Activated CD4-positive, alpha-beta T cell treated with anti-CD3 and anti-CD28 coated beads for 36 hours (primary cell): ENCODE data around the gene SH3BGRL2. TPM values are rescaled to one million over a fixed set of nuclear protein-coding genes. Genes with fewer than 3 reads are reported as not detected.
A peak's percentile ranks its signal among the peaks of the same experiment; 100 is the strongest.
"Not testable (repeated sequence)": the region's sequence is repeated elsewhere in the genome, so short reads cannot be mapped to it uniquely, and the experiment has no call there.

ENCODE experiments used
- ATAC-seq: fragments of 200-7000 bp; cut with Tn5 transposase; one replicate; pipeline ENCODE4 v1.10.0; 2021; ENCODE audit warnings: mild to moderate bottlenecking, moderate library complexity
- CTCF ChIA-PET: fragments of 350-600 bp; sonication (Branson Sonifier 250); formaldehyde crosslinking; loops from one replicate; lab custom pipeline; 2021; ENCODE audit warnings: antibody characterized with exemption; lab: Charles Lee
- POLR2A ChIA-PET: fragments of 350-600 bp; sonication (Branson Sonifier 250); formaldehyde crosslinking; loops from one replicate; lab custom pipeline; 2021; ENCODE audit warnings: antibody characterized with exemption, inconsistent platforms; lab: Charles Lee
- DNase-seq: peaks from one replicate; pipeline ENCODE4 v3.0.0-alpha.2; 2020
- H3K27ac Mint-ChIP-seq: one replicate; pipeline ENCODE4 v1.8.0; 2021; ENCODE audit warnings: mixed read lengths
- H3K27me3 Mint-ChIP-seq: one replicate; pipeline ENCODE4 v1.8.0; 2021; ENCODE audit warnings: mixed read lengths
- H3K36me3 Mint-ChIP-seq: one replicate; pipeline ENCODE4 v1.8.0; 2021; ENCODE audit warnings: low read depth, mixed read lengths
- H3K4me1 Mint-ChIP-seq: one replicate; pipeline ENCODE4 v1.8.0; 2021; ENCODE audit warnings: mixed read lengths
- H3K4me3 Mint-ChIP-seq: one replicate; pipeline ENCODE4 v1.8.0; 2021; ENCODE audit warnings: mild to moderate bottlenecking, moderate library complexity, mixed read lengths
- H3K9me3 Mint-ChIP-seq: one replicate; pipeline ENCODE4 v1.8.0; 2021; ENCODE audit warnings: low read depth, mixed read lengths
- intact Hi-C, 2 experiments: fragments of 100-400 bp; cut with DNase I in 1 of 2; cut with micrococcal nuclease in 1 of 2; formaldehyde crosslinking; loops; one replicate each; pipeline versions ENCODE4 v1.14.2 to v1.15.1; 2022 to 2024; cut with DNase I, micrococcal nuclease
- total RNA-seq, 2 experiments: library from RNA; stranded (reverse); gene quantifications; one replicate each; pipeline ENCODE4 v1.2.3, GENCODE V29; 2021

SH3BGRL2 gene
- total RNA-seq, 2 experiments from 2014 or later, result 0.40 to 0.43 TPM

GRCh38 chr6:79673947-79674346, 42.8 kb downstream of the SH3BGRL2 start:
- no peaks in the 10 kb centered on the region for H3K36me3 Mint-ChIP-seq
- intact Hi-C loops, result loop anchor here (2.0 to 5.0 kb wide), 3 partner anchors 195 to 597 kb away; partner anchors contain the start of genes HMGN3 (in 1 of the 2) and PHIP (in 1 of the 2)
- no peaks in the 10 kb centered on the region for H3K27me3 Mint-ChIP-seq
- H3K4me1 Mint-ChIP-seq, result peaks cover 23% of the 10 kb centered on the region
- no peak overlapping the region for H3K27ac Mint-ChIP-seq
- H3K9me3 Mint-ChIP-seq, result peaks cover 5% of the 10 kb centered on the region
- CTCF ChIA-PET, result no interaction called here
- POLR2A ChIA-PET, result no interaction called here
- no peak for DNase-seq
- no peak for ATAC-seq
- H3K4me3 Mint-ChIP-seq, result no peak overlapping the region

- no peak overlapping the region for H3K4me3 Mint-ChIP-seq
- H3K9me3 Mint-ChIP-seq, result peaks cover 5% of the 10 kb centered on the region
- peaks cover 9% of the 10 kb centered on the region for H3K4me1 Mint-ChIP-seq
- H3K27ac Mint-ChIP-seq, result no peak overlapping the region
- no peaks in the 10 kb centered on the region for H3K27me3 Mint-ChIP-seq
- ATAC-seq (no peak), DNase-seq (no peak)
- intact Hi-C loops, result no loop called here
- ChIA-PET POLR2A (no interaction called here), CTCF (no interaction called here)
- H3K36me3 Mint-ChIP-seq, result no peaks in the 10 kb centered on the region
Observed at GRCh38 chr6:79676785-79677736, 45.9 kb downstream of the SH3BGRL2 start.

GRCh38 chr6:79682682-79683081, 51.6 kb downstream of the SH3BGRL2 start:
- H3K27me3 Mint-ChIP-seq, H3K4me3 Mint-ChIP-seq, intact Hi-C loops, H3K4me1 Mint-ChIP-seq, DNase-seq, CTCF ChIA-PET, H3K27ac Mint-ChIP-seq, ATAC-seq, POLR2A ChIA-PET, H3K36me3 Mint-ChIP-seq, H3K9me3 Mint-ChIP-seq: not testable (repeated sequence)

- Mint-ChIP-seq H3K36me3 (no peaks in the 10 kb centered on the region), H3K9me3 (no peaks in the 10 kb centered on the region), H3K4me1 (peaks cover 3% of the 10 kb centered on the region), H3K27me3 (no peaks in the 10 kb centered on the region), H3K4me3 (no peak overlapping the region), H3K27ac (no peak overlapping the region)
- CTCF ChIA-PET, result interaction anchor here (1.0 kb wide), 1 partner anchor 9 kb away, joined by 3 read pairs; no protein-coding TSS in a partner anchor
- DNase-seq (no peak), ATAC-seq (no peak)
- POLR2A ChIA-PET, result no interaction called here
- intact Hi-C loops, result no loop called here
Observed at GRCh38 chr6:79684876-79685275, 53.7 kb downstream of the SH3BGRL2 start.

- Mint-ChIP-seq H3K4me1 (peaks cover 3% of the 10 kb centered on the region), H3K9me3 (no peaks in the 10 kb centered on the region), H3K4me3 (no peak overlapping the region), H3K27me3 (peaks cover under 1% of the 10 kb centered on the region), H3K27ac (no peak overlapping the region), H3K36me3 (no peaks in the 10 kb centered on the region)
- ATAC-seq (no peak), DNase-seq (no peak)
- intact Hi-C loops, result no loop called here
- CTCF ChIA-PET, result interaction anchor here (0.6 to 1.2 kb wide), 4 partner anchors 8 to 191 kb away, joined by 3 to 6 read pairs (median 3); no protein-coding TSS in a partner anchor
- POLR2A ChIA-PET, result no interaction called here
Observed at GRCh38 chr6:79686707-79687309, 55.7 kb downstream of the SH3BGRL2 start.

GRCh38 chr6:79687759-79688158, 56.6 kb downstream of the SH3BGRL2 start:
- H3K4me1 Mint-ChIP-seq, result peaks cover 3% of the 10 kb centered on the region
- DNase-seq (no peak), ATAC-seq (no peak)
- ChIA-PET POLR2A (no interaction called here), CTCF (interaction anchor here (1.3 kb wide), 1 partner anchor 117 kb away, joined by 4 read pairs; no protein-coding TSS in a partner anchor)
- peaks cover 1% of the 10 kb centered on the region for H3K27me3 Mint-ChIP-seq
- no peaks in the 10 kb centered on the region for H3K36me3 Mint-ChIP-seq
- H3K27ac Mint-ChIP-seq, result no peak overlapping the region
- H3K9me3 Mint-ChIP-seq, result no peaks in the 10 kb centered on the region
- H3K4me3 Mint-ChIP-seq, result no peak overlapping the region
- intact Hi-C loops, result no loop called here

GRCh38 chr6:79694156-79694555, 63.0 kb downstream of the SH3BGRL2 start:
- Mint-ChIP-seq H3K36me3 (no peaks in the 10 kb centered on the region), H3K4me1 (no peaks in the 10 kb centered on the region), H3K9me3 (no peaks in the 10 kb centered on the region), H3K27me3 (peaks cover 1% of the 10 kb centered on the region), H3K4me3 (no peak overlapping the region), H3K27ac (no peak overlapping the region)
- POLR2A ChIA-PET, result no interaction called here
- CTCF ChIA-PET, result interaction anchor here (0.6 to 1.2 kb wide), 3 partner anchors 9 to 124 kb away, joined by 3 to 4 read pairs (median 3); no protein-coding TSS in a partner anchor
- intact Hi-C loops, result no loop called here
- ATAC-seq, result no peak
- no peak for DNase-seq

- Mint-ChIP-seq H3K4me3 (no peak overlapping the region), H3K36me3 (no peaks in the 10 kb centered on the region), H3K27ac (no peak overlapping the region), H3K4me1 (no peaks in the 10 kb centered on the region), H3K27me3 (peaks cover 1% of the 10 kb centered on the region), H3K9me3 (no peaks in the 10 kb centered on the region)
- ChIA-PET POLR2A (no interaction called here), CTCF (interaction anchor here (0.8 to 1.0 kb wide), 2 partner anchors 8 to 124 kb away, joined by 3 read pairs; no protein-coding TSS in a partner anchor)
- no peak for DNase-seq
- intact Hi-C loops, result no loop called here
- ATAC-seq, result no peak
Observed at GRCh38 chr6:79694623-79695343, 63.7 kb downstream of the SH3BGRL2 start.

GRCh38 chr6:79697430-79697829, 66.3 kb downstream of the SH3BGRL2 start:
- no peak overlapping the region for H3K4me3 Mint-ChIP-seq
- intact Hi-C loops, result no loop called here
- ATAC-seq (no peak), DNase-seq (no peak)
- ChIA-PET CTCF (no interaction called here), POLR2A (no interaction called here)
- no peaks in the 10 kb centered on the region for H3K27me3 Mint-ChIP-seq
- H3K4me1 Mint-ChIP-seq, result peaks cover under 1% of the 10 kb centered on the region
- no peaks in the 10 kb centered on the region for H3K36me3 Mint-ChIP-seq
- no peaks in the 10 kb centered on the region for H3K9me3 Mint-ChIP-seq
- no peak overlapping the region for H3K27ac Mint-ChIP-seq

- intact Hi-C loops, result no loop called here
- Mint-ChIP-seq H3K27ac (no peak overlapping the region), H3K27me3 (no peaks in the 10 kb centered on the region), H3K9me3 (no peaks in the 10 kb centered on the region), H3K4me3 (no peak overlapping the region), H3K36me3 (no peaks in the 10 kb centered on the region), H3K4me1 (peaks cover 11% of the 10 kb centered on the region)
- ATAC-seq (no peak), DNase-seq (no peak)
- CTCF ChIA-PET, result no interaction called here
- POLR2A ChIA-PET, result no interaction called here
Observed at GRCh38 chr6:79699606-79700005, 68.5 kb downstream of the SH3BGRL2 start.

- CTCF ChIA-PET, result no interaction called here
- intact Hi-C loops, result no loop called here
- Mint-ChIP-seq H3K27me3 (peaks cover 2% of the 10 kb centered on the region), H3K27ac (no peak overlapping the region), H3K9me3 (no peaks in the 10 kb centered on the region), H3K4me3 (no peak overlapping the region), H3K4me1 (peaks cover 11% of the 10 kb centered on the region), H3K36me3 (no peaks in the 10 kb centered on the region)
- ATAC-seq, result peak; percentile 85
- POLR2A ChIA-PET, result no interaction called here
- DNase-seq, result peak; percentile 55
Observed at GRCh38 chr6:79702691-79703090, 71.6 kb downstream of the SH3BGRL2 start.
